GM23338 (cell line): Measurements from ENCODE around the gene DISP3. TPM values are rescaled to one million over a fixed set of nuclear protein-coding genes. Genes with fewer than 3 reads are reported as not detected.

ENCODE experiments used
- ATAC-seq: fragments of 200-7000 bp; cut with Tn5 transposase; 3 replicates; pipeline ENCODE4 v1.9.1; 2020
- DNase-seq: peaks from one replicate; pipeline ENCODE4 v3.0.0-alpha.2; 2015; ENCODE audit warnings: low spot score
- H2AFZ ChIP-seq: fragments of 200-600 bp; sonication (generic); 2 replicates; pipeline ENCODE4 v1.8.0; 2016; ENCODE audit warnings: antibody characterized with exemption, mild to moderate bottlenecking, moderate library complexity
- H3F3A ChIP-seq: fragments of 200-600 bp; sonication (generic); replicated peaks from 2 replicates; pipeline ENCODE4 v1.8.0; 2017; ENCODE audit warnings: antibody characterized with exemption, mixed run types, low read depth
- H3K27ac ChIP-seq: fragments of 200-600 bp; sonication (generic); 2 replicates; pipeline ENCODE4 v1.6.1; 2016; ENCODE audit warnings: low read depth
- H3K27me3 ChIP-seq: fragments of 200-600 bp; sonication (generic); 2 replicates; pipeline ENCODE4 v1.8.0; 2016; ENCODE audit warnings: mild to moderate bottlenecking, mixed run types, moderate library complexity; ENCODE audit not compliant: insufficient read depth
- H3K36me3 ChIP-seq: fragments of 200-600 bp; sonication (generic); 2 replicates; pipeline ENCODE4 v1.8.0; 2016; ENCODE audit warnings: mild to moderate bottlenecking; ENCODE audit not compliant: insufficient read depth
- H3K4me1 ChIP-seq: fragments of 200-600 bp; sonication (generic); 2 replicates; pipeline ENCODE4 v1.8.0; 2016; ENCODE audit warnings: mild to moderate bottlenecking, moderate library complexity; ENCODE audit not compliant: insufficient read depth
- H3K4me2 ChIP-seq: fragments of 200-600 bp; sonication (generic); 2 replicates; pipeline ENCODE4 v1.7.1; 2017; ENCODE audit warnings: mixed run types
- H3K4me3 ChIP-seq: fragments of 200-600 bp; sonication (generic); 2 replicates; pipeline ENCODE4 v1.6.1; 2016; ENCODE audit warnings: mixed run types
- H3K79me2 ChIP-seq: fragments of 200-600 bp; sonication (generic); replicated peaks from 2 replicates; pipeline ENCODE4 v1.8.0; 2017; ENCODE audit warnings: mild to moderate bottlenecking; ENCODE audit not compliant: insufficient read depth
- H3K9me2 ChIP-seq: fragments of 200-600 bp; sonication (generic); 2 replicates; pipeline ENCODE4 v1.8.0; 2017; ENCODE audit not compliant: insufficient read depth
- H4K20me1 ChIP-seq: fragments of 200-600 bp; sonication (generic); replicated peaks from 2 replicates; pipeline ENCODE4 v1.8.0; 2017; ENCODE audit warnings: mild to moderate bottlenecking; ENCODE audit not compliant: insufficient read depth
- H3K27ac Mint-ChIP-seq: 2 replicates; pipeline ENCODE4 v1.8.0; 2020; ENCODE audit warnings: inconsistent platforms, mild to moderate bottlenecking, moderate library complexity, mixed read lengths
- H3K27me3 Mint-ChIP-seq: 3 replicates; pipeline ENCODE4 v1.8.0; 2022; ENCODE audit warnings: low read depth, mild to moderate bottlenecking, moderate library complexity, mixed read lengths, inconsistent platforms; ENCODE audit not compliant: insufficient read depth, poor library complexity
- H3K36me3 Mint-ChIP-seq: 3 replicates; pipeline ENCODE4 v1.8.0; 2021; ENCODE audit warnings: low read depth, mild to moderate bottlenecking, inconsistent platforms, moderate library complexity, mixed read lengths
- H3K4me1 Mint-ChIP-seq: 3 replicates; pipeline ENCODE4 v1.8.0; 2020; ENCODE audit warnings: mild to moderate bottlenecking, inconsistent platforms, mixed read lengths
- H3K4me3 Mint-ChIP-seq: 3 replicates; pipeline ENCODE4 v1.8.0; 2021; ENCODE audit warnings: moderate library complexity, mild to moderate bottlenecking, inconsistent platforms, mixed read lengths
- H3K9me3 Mint-ChIP-seq: 3 replicates; pipeline ENCODE4 v1.8.0; 2020; ENCODE audit warnings: moderate library complexity, mild to moderate bottlenecking, inconsistent platforms, mixed read lengths
- POLR2AphosphoS5 ChIP-seq: IDR thresholded peaks from 2 replicates; pipeline ENCODE4 v1.6.1; 2016; ENCODE audit warnings: antibody characterized with exemption, low read depth
- STAT1 ChIP-seq: IDR thresholded peaks from one replicate; pipeline ENCODE4 v1.6.1; 2016; ENCODE audit warnings: antibody characterized with exemption; ENCODE audit not compliant: unreplicated experiment
- polyA plus RNA-seq: library from polyadenylated mRNA; unstranded; fragments of >200 nt; fragmentation: Nextera tagmentation; extraction: Ambion mirVana; gene quantifications from 2 replicates; pipeline ENCODE4 v1.2.1, GENCODE V29; 2016
- total RNA-seq: library from RNA; depleted of rRNA; stranded (reverse); fragments of >200 nt; shearing (Covaris generic); gene quantifications from 2 replicates; pipeline ENCODE4 v1.2.3, GENCODE V29; 2014
- TF ChIP-seq, protein P1 (sequence below): fragments of 250-450 bp; sonication (Bioruptor Pico); IDR thresholded peaks from 2 replicates; pipeline ENCODE4 v1.5.0; 2020; ENCODE audit warnings: mild to moderate bottlenecking, moderate library complexity
- TF ChIP-seq, protein P2 (sequence below): IDR thresholded peaks from one replicate; pipeline ENCODE4 v1.6.1; 2018; ENCODE audit warnings: antibody characterized with exemption; ENCODE audit not compliant: unreplicated experiment

The DISP3 gene
- total and polyA plus RNA-seq, 2 experiments from 2014 or later: 3.2 to 11.1 TPM

DNA sequence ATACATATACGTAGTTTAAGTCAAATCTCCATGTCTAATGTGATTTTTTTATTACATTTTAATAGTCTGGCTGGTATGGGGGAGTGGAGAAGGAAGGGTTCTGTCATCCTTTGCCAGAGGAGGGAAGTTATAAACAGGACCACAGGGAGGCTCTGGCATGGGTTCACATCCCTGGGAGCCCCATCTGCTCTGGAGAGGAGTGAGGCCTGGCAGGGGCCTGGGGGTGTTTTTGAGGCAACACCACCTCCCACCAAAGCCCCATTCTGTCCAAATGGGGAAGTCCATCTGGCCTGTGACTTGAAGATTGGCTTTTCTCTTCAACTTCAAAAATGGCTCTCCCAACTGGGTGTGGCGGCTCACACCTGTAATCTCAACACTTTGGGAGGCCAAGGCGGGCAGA lies 15.8 kb downstream of the DISP3 start (continued):
- TF ChIP-seq, protein P1, sequence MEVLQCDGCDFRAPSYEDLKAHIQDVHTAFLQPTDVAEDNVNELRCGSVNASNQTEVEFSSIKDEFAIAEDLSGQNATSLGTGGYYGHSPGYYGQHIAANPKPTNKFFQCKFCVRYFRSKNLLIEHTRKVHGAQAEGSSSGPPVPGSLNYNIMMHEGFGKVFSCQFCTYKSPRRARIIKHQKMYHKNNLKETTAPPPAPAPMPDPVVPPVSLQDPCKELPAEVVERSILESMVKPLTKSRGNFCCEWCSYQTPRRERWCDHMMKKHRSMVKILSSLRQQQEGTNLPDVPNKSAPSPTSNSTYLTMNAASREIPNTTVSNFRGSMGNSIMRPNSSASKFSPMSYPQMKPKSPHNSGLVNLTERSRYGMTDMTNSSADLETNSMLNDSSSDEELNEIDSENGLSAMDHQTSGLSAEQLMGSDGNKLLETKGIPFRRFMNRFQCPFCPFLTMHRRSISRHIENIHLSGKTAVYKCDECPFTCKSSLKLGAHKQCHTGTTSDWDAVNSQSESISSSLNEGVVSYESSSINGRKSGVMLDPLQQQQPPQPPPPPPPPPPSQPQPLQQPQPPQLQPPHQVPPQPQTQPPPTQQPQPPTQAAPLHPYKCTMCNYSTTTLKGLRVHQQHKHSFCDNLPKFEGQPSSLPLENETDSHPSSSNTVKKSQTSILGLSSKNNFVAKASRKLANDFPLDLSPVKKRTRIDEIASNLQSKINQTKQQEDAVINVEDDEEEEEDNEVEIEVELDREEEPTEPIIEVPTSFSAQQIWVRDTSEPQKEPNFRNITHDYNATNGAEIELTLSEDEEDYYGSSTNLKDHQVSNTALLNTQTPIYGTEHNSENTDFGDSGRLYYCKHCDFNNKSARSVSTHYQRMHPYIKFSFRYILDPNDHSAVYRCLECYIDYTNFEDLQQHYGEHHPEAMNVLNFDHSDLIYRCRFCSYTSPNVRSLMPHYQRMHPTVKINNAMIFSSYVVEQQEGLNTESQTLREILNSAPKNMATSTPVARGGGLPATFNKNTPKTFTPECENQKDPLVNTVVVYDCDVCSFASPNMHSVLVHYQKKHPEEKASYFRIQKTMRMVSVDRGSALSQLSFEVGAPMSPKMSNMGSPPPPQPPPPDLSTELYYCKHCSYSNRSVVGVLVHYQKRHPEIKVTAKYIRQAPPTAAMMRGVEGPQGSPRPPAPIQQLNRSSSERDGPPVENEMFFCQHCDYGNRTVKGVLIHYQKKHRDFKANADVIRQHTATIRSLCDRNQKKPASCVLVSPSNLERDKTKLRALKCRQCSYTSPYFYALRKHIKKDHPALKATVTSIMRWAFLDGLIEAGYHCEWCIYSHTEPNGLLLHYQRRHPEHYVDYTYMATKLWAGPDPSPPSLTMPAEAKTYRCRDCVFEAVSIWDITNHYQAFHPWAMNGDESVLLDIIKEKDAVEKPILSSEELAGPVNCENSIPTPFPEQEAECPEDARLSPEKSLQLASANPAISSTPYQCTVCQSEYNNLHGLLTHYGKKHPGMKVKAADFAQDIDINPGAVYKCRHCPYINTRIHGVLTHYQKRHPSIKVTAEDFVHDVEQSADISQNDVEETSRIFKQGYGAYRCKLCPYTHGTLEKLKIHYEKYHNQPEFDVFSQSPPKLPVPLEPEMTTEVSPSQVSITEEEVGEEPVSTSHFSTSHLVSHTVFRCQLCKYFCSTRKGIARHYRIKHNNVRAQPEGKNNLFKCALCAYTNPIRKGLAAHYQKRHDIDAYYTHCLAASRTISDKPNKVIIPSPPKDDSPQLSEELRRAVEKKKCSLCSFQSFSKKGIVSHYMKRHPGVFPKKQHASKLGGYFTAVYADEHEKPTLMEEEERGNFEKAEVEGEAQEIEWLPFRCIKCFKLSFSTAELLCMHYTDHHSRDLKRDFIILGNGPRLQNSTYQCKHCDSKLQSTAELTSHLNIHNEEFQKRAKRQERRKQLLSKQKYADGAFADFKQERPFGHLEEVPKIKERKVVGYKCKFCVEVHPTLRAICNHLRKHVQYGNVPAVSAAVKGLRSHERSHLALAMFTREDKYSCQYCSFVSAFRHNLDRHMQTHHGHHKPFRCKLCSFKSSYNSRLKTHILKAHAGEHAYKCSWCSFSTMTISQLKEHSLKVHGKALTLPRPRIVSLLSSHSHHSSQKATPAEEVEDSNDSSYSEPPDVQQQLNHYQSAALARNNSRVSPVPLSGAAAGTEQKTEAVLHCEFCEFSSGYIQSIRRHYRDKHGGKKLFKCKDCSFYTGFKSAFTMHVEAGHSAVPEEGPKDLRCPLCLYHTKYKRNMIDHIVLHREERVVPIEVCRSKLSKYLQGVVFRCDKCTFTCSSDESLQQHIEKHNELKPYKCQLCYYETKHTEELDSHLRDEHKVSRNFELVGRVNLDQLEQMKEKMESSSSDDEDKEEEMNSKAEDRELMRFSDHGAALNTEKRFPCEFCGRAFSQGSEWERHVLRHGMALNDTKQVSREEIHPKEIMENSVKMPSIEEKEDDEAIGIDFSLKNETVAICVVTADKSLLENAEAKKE: no peak
- no peak for TF ChIP-seq POLR2AphosphoS5

DNA sequence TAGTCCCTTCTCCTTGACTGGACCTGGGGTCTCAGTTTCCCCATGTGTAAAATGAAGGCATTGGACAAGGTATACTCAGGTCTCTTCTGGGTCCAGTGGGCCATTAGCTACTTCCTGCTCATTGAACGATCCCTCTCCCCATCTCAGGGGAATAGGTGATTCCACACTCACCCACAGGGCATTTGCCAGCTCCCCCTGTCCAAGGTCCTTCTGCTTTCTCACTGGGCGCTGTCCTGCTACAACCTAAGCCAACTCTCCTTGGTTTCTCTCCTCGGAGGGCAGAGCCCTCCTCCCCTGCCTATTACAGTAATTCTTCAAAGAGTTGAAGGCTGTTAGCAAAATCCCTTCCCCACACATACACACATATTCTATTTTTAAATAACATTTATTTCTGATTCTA lies 16.6 kb downstream of the DISP3 start:
- Histone ChIP-seq H3K4me3 (no peak overlapping the region), H3K27me3 (no peaks in the 10 kb centered on the region), H4K20me1 (no peaks in the 10 kb centered on the region; the same call in 1 of the 2 replicates), H3K79me2 (no peaks in the 10 kb centered on the region), H3K4me2 (no peak overlapping the region), H3K27ac (no peak overlapping the region), H3K9me2 (no peaks in the 10 kb centered on the region), H2AFZ (no peak overlapping the region), H3K36me3 (no peaks in the 10 kb centered on the region), H3K4me1 (peaks cover 33% of the 10 kb centered on the region), H3F3A (no peaks in the 10 kb centered on the region)
- Mint-ChIP-seq H3K27ac (no peak overlapping the region), H3K4me3 (no peak overlapping the region), H3K4me1 (peaks cover 39% of the 10 kb centered on the region), H3K27me3 (peaks cover 5% of the 10 kb centered on the region), H3K9me3 (peaks cover 15% of the 10 kb centered on the region), H3K36me3 (peaks cover 18% of the 10 kb centered on the region)
- no peak for ATAC-seq
- no peak for DNase-seq
- no peak for TF ChIP-seq STAT1
- TF ChIP-seq, protein P2, sequence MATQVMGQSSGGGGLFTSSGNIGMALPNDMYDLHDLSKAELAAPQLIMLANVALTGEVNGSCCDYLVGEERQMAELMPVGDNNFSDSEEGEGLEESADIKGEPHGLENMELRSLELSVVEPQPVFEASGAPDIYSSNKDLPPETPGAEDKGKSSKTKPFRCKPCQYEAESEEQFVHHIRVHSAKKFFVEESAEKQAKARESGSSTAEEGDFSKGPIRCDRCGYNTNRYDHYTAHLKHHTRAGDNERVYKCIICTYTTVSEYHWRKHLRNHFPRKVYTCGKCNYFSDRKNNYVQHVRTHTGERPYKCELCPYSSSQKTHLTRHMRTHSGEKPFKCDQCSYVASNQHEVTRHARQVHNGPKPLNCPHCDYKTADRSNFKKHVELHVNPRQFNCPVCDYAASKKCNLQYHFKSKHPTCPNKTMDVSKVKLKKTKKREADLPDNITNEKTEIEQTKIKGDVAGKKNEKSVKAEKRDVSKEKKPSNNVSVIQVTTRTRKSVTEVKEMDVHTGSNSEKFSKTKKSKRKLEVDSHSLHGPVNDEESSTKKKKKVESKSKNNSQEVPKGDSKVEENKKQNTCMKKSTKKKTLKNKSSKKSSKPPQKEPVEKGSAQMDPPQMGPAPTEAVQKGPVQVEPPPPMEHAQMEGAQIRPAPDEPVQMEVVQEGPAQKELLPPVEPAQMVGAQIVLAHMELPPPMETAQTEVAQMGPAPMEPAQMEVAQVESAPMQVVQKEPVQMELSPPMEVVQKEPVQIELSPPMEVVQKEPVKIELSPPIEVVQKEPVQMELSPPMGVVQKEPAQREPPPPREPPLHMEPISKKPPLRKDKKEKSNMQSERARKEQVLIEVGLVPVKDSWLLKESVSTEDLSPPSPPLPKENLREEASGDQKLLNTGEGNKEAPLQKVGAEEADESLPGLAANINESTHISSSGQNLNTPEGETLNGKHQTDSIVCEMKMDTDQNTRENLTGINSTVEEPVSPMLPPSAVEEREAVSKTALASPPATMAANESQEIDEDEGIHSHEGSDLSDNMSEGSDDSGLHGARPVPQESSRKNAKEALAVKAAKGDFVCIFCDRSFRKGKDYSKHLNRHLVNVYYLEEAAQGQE: no peak
- TF ChIP-seq, protein P1: no peak
